ENCODE results near the gene ATP1A4. TPM values are rescaled to one million over a fixed set of nuclear protein-coding genes. Genes with fewer than 3 reads are reported as not detected.
"Not testable (repeated sequence)": the region's sequence is repeated elsewhere in the genome, so short reads cannot be mapped to it uniquely, and the experiment has no call there.

Gene ATP1A4
- under 1 TPM in 1 of 2 donors, not detected in 1; 0.06 TPM for polyA plus RNA-seq

DNA sequence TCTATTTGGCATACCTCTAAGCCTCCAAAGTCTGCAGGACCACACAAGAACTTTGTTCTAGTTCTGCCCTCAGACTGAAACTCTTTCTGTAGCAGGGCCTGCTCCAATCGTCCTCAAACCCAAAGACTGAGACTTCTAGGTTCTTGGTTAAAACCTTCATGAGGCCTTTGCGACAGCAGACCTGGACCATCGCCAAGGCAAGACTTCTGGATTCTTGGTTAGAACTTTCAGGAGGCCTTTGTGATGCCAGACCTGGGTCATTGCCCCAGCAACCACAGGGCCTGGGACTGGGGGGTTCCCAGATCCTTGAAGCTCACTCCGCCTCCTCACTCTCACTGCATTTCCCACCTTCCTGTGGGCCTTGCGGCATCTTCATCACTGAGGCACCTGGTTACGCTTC, at the start of gene ATP1A4:
TSS of gene ATP1A4 (plus strand) at position 301 of the 400 bp plus-strand sequence. CDS start 438 bp downstream, outside the sequence.
- Histone ChIP-seq H3K4me1 (ENCODE audit: control insufficient read depth in 2 of 2, insufficient read depth in 2 of 2, low read length in 1 of 2) (no peaks in the 10 kb centered on the region), H3K27ac (ENCODE audit: low read depth in 2 of 2, low read length in 1 of 2) (no peak within 1 kb of the TSS), H3K9me3 (ENCODE audit: control insufficient read depth in 2 of 2, insufficient read depth in 1 of 2, low read depth in 1 of 2, low read length in 1 of 2) (no peaks in the 10 kb centered on the region), H3K36me3 (ENCODE audit: control insufficient read depth in 2 of 2, insufficient read depth in 2 of 2, low read length in 1 of 2) (no peaks in the 10 kb centered on the region), H3K4me3 (ENCODE audit: low read depth in 1 of 2, low read length in 2 of 2) (no peak within 1 kb of the TSS), H3K27me3 (ENCODE audit: control insufficient read depth in 1 of 2, insufficient read depth in 2 of 2, low read length in 2 of 2) (no peaks in the 10 kb centered on the region)
- WGBS, 2 donors = 89 to 96% methylated on average over 6 of the region's 6 CpGs

DNA sequence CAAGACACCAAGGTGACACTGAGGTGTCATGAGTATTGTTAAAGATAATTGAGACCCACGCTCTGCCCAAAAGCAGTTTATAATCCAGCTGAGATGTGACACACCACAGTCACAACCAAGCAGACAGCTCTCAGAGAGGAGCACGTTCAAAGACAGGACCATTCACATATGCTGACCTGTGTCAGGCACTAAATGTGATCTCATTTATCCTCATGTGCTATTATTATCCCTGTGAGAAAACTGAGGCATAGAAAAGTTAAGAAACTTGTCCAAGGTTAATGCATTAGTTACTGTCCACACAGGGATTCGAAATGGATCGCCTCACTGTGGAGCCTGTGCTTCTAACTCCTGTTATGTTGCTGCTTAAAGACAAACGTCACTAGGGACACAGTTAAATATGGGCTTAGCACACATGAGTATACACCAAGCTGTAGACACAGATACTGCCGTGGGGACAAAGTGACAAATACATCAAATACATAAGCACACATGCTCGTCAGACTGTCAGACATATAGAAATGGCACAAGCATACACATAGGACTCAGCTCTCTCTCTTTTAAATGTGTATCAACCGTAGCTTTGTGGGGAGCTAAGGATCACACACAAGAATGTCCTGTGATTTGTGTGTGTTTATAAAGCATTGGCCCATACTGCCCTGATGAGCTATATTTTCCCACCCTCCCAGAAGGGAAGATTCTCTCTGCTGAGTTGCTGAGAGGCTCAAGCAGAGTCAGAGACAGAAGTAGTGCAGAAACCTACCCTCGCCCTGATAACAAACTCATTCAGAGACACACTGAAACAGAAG, 49.5 kb upstream of the ATP1A4 start:
- Histone ChIP-seq H3K36me3 (ENCODE audit: control insufficient read depth in 2 of 2, insufficient read depth in 2 of 2, low read length in 1 of 2) (no peaks in the 10 kb centered on the region), H3K4me1 (ENCODE audit: control insufficient read depth in 2 of 2, insufficient read depth in 2 of 2, low read length in 1 of 2) (peaks cover 7 to 16% of the 10 kb centered on the region in 2 donors), H3K27me3 (ENCODE audit: control insufficient read depth in 1 of 2, insufficient read depth in 2 of 2, low read length in 2 of 2) (no peaks in the 10 kb centered on the region), H3K9me3 (ENCODE audit: control insufficient read depth in 2 of 2, insufficient read depth in 1 of 2, low read depth in 1 of 2, low read length in 1 of 2) (no peaks in the 10 kb centered on the region), H3K4me3 (ENCODE audit: low read depth in 1 of 2, low read length in 2 of 2) (no peak overlapping the region), H3K27ac (ENCODE audit: low read depth in 2 of 2, low read length in 1 of 2) (peak overlapping the region; percentile 7 to 78)
- 72 to 73% methylated on average over 9 of the region's 9 CpGs for WGBS, 2 donors

DNA sequence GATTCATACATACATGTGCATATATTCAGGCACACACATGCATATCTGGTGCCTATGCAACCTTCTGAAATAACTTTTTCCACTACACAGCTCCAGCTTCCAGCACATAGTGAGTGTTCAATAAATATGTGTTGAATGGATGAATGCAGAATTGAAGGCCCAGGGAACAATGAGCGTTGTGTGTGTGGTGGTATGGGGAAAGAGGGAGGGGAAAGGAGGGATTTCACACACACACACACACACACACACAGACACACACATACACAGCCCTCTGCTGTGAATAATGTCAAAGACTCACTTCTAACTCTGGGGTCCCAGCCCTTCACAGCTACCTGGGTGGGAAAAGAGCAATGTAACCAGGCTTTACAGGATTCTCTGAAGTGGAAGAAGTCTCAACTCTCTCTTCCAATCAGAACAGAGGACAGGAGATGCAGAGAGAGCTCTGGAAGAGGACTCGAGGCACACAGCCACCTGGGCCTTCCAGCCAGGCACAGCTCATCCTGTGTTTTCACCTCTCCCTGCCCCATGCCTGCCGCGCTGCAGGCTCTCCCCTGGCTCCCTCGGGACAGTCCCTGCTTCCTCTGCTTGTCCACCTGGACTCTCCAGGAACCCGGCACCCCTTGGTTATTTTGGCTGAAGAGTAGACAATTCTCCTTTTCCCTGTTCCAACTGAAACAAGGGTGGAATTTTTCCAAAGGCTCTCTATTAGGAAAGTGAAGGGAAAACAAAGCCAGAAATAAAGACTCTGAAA, 47.6 kb upstream of the ATP1A4 start:
- Histone ChIP-seq H3K4me1 (ENCODE audit: control insufficient read depth in 2 of 2, insufficient read depth in 2 of 2, low read length in 1 of 2) (peaks cover 0 to 5% of the 10 kb centered on the region in 2 donors), H3K9me3 (ENCODE audit: control insufficient read depth in 2 of 2, insufficient read depth in 1 of 2, low read depth in 1 of 2, low read length in 1 of 2) (no peaks in the 10 kb centered on the region), H3K27me3 (ENCODE audit: control insufficient read depth in 1 of 2, insufficient read depth in 2 of 2, low read length in 2 of 2) (no peaks in the 10 kb centered on the region), H3K4me3 (ENCODE audit: low read depth in 1 of 2, low read length in 2 of 2) (no peak overlapping the region), H3K27ac (ENCODE audit: low read depth in 2 of 2, low read length in 1 of 2) (peak overlapping the region in 1 of 2 donors; percentile 34), H3K36me3 (ENCODE audit: control insufficient read depth in 2 of 2, insufficient read depth in 2 of 2, low read length in 1 of 2) (no peaks in the 10 kb centered on the region)
- 61 to 67% methylated on average over 6 of the region's 6 CpGs for WGBS, 2 donors

DNA sequence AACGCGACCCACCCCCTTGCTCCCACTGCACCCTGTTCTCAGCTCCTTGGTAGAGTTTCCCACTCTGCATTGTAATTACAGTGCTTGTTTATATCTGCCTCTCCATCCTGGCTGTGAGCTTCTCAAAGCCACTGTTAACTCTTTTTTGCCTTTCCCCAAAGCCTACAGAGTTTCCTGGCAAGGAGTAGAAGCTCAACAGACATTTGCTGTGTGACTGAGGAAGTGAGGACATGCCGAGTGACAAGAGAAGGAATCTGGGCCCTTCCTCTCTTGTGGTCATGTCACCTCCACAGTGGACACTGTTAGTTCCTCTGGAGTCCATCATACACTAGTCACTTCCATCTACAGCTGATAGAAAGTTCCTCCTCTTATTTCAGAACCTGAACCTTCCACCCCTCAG, 46.9 kb upstream of the ATP1A4 start:
- H3K4me1 ChIP-seq (ENCODE audit: control insufficient read depth in 2 of 2, insufficient read depth in 2 of 2, low read length in 1 of 2) = peaks cover 0 to 5% of the 10 kb centered on the region in 2 donors
- no peak overlapping the region for H3K4me3 ChIP-seq (ENCODE audit: low read depth in 1 of 2, low read length in 2 of 2)
- H3K9me3 ChIP-seq (ENCODE audit: control insufficient read depth in 2 of 2, insufficient read depth in 1 of 2, low read depth in 1 of 2, low read length in 1 of 2) = no peaks in the 10 kb centered on the region
- H3K27ac ChIP-seq (ENCODE audit: low read depth in 2 of 2, low read length in 1 of 2) = peak overlapping the region in 1 of 2 donors; percentile 48
- WGBS, 2 donors = 80 to 86% methylated on average over 3 of the region's 3 CpGs
- H3K36me3 ChIP-seq (ENCODE audit: control insufficient read depth in 2 of 2, insufficient read depth in 2 of 2, low read length in 1 of 2) = no peaks in the 10 kb centered on the region
- no peaks in the 10 kb centered on the region for H3K27me3 ChIP-seq (ENCODE audit: control insufficient read depth in 1 of 2, insufficient read depth in 2 of 2, low read length in 2 of 2)

DNA sequence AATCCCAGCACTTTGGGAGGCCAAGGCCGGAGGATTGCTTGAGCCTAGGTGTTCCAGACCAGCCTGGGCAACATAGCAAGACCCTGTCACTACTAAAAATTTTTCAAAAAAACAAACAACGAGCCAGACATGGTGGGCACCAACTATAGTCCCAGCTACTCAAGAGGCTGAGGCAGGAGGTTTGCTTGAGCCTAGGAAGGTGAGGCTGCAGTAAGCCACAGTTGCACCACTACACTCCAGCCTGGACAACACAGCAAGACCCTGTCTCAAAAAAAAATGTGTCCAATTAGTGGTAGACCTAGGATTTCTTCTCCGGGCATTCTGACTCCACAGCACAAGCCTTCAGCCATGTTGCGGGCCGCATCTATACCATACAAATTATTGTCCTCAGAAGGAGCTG, 46.2 kb upstream of the ATP1A4 start:
- H3K4me3 ChIP-seq (ENCODE audit: low read depth in 1 of 2, low read length in 2 of 2) = no peak overlapping the region
- peaks cover 0 to 5% of the 10 kb centered on the region in 2 donors for H3K4me1 ChIP-seq (ENCODE audit: control insufficient read depth in 2 of 2, insufficient read depth in 2 of 2, low read length in 1 of 2)
- no peak overlapping the region for H3K27ac ChIP-seq (ENCODE audit: low read depth in 2 of 2, low read length in 1 of 2)
- no peaks in the 10 kb centered on the region for H3K36me3 ChIP-seq (ENCODE audit: control insufficient read depth in 2 of 2, insufficient read depth in 2 of 2, low read length in 1 of 2)
- no peaks in the 10 kb centered on the region for H3K27me3 ChIP-seq (ENCODE audit: control insufficient read depth in 1 of 2, insufficient read depth in 2 of 2, low read length in 2 of 2)
- no peaks in the 10 kb centered on the region for H3K9me3 ChIP-seq (ENCODE audit: control insufficient read depth in 2 of 2, insufficient read depth in 1 of 2, low read depth in 1 of 2, low read length in 1 of 2)
- 95 to 98% methylated on average over 5 of the region's 5 CpGs for WGBS, 2 donors

DNA sequence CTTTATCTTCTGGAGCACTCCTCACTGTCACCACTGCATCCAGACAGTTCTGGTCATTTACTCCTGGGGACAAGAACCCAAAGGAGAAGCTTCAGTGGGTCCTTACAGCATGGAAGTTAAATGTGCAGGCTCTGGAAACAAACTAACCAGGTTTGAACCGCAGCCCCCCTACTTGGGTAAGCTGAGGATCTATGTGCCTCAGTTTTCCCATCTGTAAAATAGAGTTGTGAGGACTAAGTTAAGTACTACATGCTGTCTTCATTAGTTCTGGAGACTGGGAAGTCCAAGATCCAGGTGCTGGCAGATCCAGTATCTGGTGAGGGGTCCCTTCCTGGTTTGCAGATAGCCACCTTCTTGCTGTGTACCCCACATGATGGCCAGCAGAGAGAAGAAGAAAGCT, 43.9 kb upstream of the ATP1A4 start:
- WGBS, 2 donors = 93 to 95% methylated on average over 1 of the region's 1 CpG
- H3K4me3 ChIP-seq (ENCODE audit: low read depth in 1 of 2, low read length in 2 of 2) = no peak overlapping the region
- H3K4me1 ChIP-seq (ENCODE audit: control insufficient read depth in 2 of 2, insufficient read depth in 2 of 2, low read length in 1 of 2) = no peaks in the 10 kb centered on the region
- no peaks in the 10 kb centered on the region for H3K27me3 ChIP-seq (ENCODE audit: control insufficient read depth in 1 of 2, insufficient read depth in 2 of 2, low read length in 2 of 2)
- no peak overlapping the region for H3K27ac ChIP-seq (ENCODE audit: low read depth in 2 of 2, low read length in 1 of 2)
- H3K9me3 ChIP-seq (ENCODE audit: control insufficient read depth in 2 of 2, insufficient read depth in 1 of 2, low read depth in 1 of 2, low read length in 1 of 2) = no peaks in the 10 kb centered on the region
- no peaks in the 10 kb centered on the region for H3K36me3 ChIP-seq (ENCODE audit: control insufficient read depth in 2 of 2, insufficient read depth in 2 of 2, low read length in 1 of 2)

DNA sequence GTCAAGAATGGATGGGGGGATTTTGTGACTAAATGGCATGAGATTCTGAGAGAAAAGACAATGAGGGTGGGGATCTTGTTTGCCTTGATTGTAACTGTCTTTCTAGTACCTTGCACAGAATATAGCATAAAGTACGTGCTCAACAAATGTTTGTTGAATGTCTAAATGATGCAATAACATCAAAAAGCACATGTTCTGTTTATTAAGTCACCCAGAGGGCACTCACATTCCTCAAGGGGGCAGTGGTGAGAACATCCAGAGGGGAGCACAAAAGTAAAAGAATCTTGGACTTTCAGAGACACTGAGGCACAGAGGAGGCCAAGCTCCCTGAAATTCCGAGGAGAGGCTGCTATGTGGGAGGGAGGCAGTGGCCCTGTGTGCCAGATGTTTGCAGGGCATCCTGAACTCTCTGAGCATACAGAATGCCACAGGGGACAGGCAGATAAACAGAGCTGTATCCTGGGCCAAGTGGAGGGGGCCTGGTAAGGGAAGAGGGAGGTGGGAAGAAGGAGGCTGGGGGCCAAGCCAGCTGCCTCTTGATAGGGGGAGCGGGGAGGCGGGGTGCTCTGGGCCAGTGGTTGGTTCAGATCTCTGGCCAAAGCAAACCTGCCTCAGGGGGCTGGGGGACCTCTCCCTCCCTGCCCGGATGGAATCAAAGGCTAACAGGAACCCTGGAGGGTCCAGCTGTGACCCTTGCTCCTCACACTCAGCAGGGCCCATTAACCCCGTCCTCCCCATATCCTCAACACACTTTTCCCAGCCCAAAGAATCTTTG, 42.3 kb upstream of the ATP1A4 start:
- 31 to 33% methylated on average over 6 of the region's 6 CpGs for WGBS, 2 donors
- H3K27ac ChIP-seq (ENCODE audit: low read depth in 2 of 2, low read length in 1 of 2) = no peak overlapping the region
- no peak overlapping the region for H3K4me3 ChIP-seq (ENCODE audit: low read depth in 1 of 2, low read length in 2 of 2)
- no peaks in the 10 kb centered on the region for H3K27me3 ChIP-seq (ENCODE audit: control insufficient read depth in 1 of 2, insufficient read depth in 2 of 2, low read length in 2 of 2)
- H3K9me3 ChIP-seq (ENCODE audit: control insufficient read depth in 2 of 2, insufficient read depth in 1 of 2, low read depth in 1 of 2, low read length in 1 of 2) = no peaks in the 10 kb centered on the region
- H3K4me1 ChIP-seq (ENCODE audit: control insufficient read depth in 2 of 2, insufficient read depth in 2 of 2, low read length in 1 of 2) = no peaks in the 10 kb centered on the region
- H3K36me3 ChIP-seq (ENCODE audit: control insufficient read depth in 2 of 2, insufficient read depth in 2 of 2, low read length in 1 of 2) = no peaks in the 10 kb centered on the region

DNA sequence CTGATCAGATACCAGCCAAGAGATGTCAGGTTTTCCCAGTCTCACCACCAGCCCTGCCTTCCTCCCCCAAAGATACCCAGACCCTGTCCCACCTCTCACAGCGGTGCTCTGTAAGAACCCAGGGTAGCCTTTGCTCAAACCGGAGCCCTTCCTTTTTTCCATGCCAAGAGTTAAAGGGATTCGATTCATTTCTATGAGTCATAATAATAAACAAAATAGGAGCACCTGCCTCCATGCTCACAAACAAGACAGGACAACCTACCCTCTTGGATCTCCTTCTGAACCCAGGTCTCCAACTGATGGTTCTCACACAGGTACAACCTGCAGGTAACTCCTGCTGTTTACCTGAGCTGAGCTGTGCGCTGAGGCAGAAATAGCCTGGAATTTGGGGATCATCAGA, 41.7 kb upstream of the ATP1A4 start:
- 46 to 49% methylated on average over 4 of the region's 4 CpGs for WGBS, 2 donors
- Histone ChIP-seq H3K4me1 (ENCODE audit: control insufficient read depth in 2 of 2, insufficient read depth in 2 of 2, low read length in 1 of 2) (no peaks in the 10 kb centered on the region), H3K4me3 (ENCODE audit: low read depth in 1 of 2, low read length in 2 of 2) (no peak overlapping the region), H3K36me3 (ENCODE audit: control insufficient read depth in 2 of 2, insufficient read depth in 2 of 2, low read length in 1 of 2) (no peaks in the 10 kb centered on the region), H3K27ac (ENCODE audit: low read depth in 2 of 2, low read length in 1 of 2) (no peak overlapping the region), H3K9me3 (ENCODE audit: control insufficient read depth in 2 of 2, insufficient read depth in 1 of 2, low read depth in 1 of 2, low read length in 1 of 2) (no peaks in the 10 kb centered on the region), H3K27me3 (ENCODE audit: control insufficient read depth in 1 of 2, insufficient read depth in 2 of 2, low read length in 2 of 2) (no peaks in the 10 kb centered on the region)

DNA sequence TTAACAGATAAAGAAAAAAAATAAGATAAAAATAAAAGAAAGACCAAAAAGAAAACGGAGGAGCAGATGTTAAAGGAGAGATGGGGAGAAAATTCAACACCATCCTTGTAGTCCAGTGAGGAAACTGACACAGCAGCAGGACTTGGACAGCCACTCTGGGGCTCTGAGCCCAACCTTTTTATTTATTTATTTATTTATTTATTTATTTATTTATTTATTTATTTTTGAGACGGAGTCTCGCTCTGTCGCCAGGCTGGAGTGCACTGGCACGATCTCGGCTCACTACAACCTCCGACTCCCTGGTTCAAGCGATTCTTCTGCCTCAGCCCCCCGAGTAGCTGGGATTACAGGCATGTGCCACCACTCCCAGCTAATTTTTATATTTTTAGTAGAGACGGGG, 39.9 kb upstream of the ATP1A4 start:
- H3K9me3 ChIP-seq (ENCODE audit: control insufficient read depth in 2 of 2, insufficient read depth in 1 of 2, low read depth in 1 of 2, low read length in 1 of 2); H3K27me3 ChIP-seq (ENCODE audit: control insufficient read depth in 1 of 2, insufficient read depth in 2 of 2, low read length in 2 of 2); H3K4me1 ChIP-seq (ENCODE audit: control insufficient read depth in 2 of 2, insufficient read depth in 2 of 2, low read length in 1 of 2); H3K4me3 ChIP-seq (ENCODE audit: low read depth in 1 of 2, low read length in 2 of 2); H3K27ac ChIP-seq (ENCODE audit: low read depth in 2 of 2, low read length in 1 of 2); H3K36me3 ChIP-seq (ENCODE audit: control insufficient read depth in 2 of 2, insufficient read depth in 2 of 2, low read length in 1 of 2): not testable (repeated sequence)
- WGBS, 2 donors = 89 to 91% methylated on average over 10 of the region's 10 CpGs

All from esophagus (tissue), 2 donors.